Neuronal stem cell (in vitro differentiated cells): ENCODE data around the gene SH3GL2.

ENCODE experiments used
- DNase-seq: peaks from one replicate; pipeline ENCODE4 v3.0.0-alpha.2; 2013; ENCODE audit warnings: low spot score
- H2AFZ ChIP-seq: one replicate; pipeline ENCODE4 v1.6.1; 2013; ENCODE audit warnings: mild to moderate bottlenecking, low read length, inconsistent platforms
- H2AK5ac ChIP-seq: 2 replicates; pipeline ENCODE4 v1.6.1; 2013; ENCODE audit warnings: low read depth, mild to moderate bottlenecking, inconsistent platforms, low read length, moderate library complexity, mixed read lengths
- H2BK120ac ChIP-seq: 2 replicates; pipeline ENCODE4 v1.6.1; 2013; ENCODE audit warnings: low read depth, mild to moderate bottlenecking, inconsistent platforms, low read length, moderate library complexity, mixed read lengths
- H2BK12ac ChIP-seq: one replicate; pipeline ENCODE4 v1.6.1; 2013; ENCODE audit warnings: low read length, inconsistent platforms
- H2BK15ac ChIP-seq: 2 replicates; pipeline ENCODE4 v1.6.1; 2013; ENCODE audit warnings: mild to moderate bottlenecking, low read length, inconsistent platforms, mixed read lengths
- H2BK5ac ChIP-seq: one replicate; pipeline ENCODE4 v1.6.1; 2013; ENCODE audit warnings: inconsistent platforms, mild to moderate bottlenecking, low read length, moderate library complexity
- H3K14ac ChIP-seq: one replicate; pipeline ENCODE4 v1.6.1; 2013; ENCODE audit warnings: low read length, inconsistent platforms
- H3K18ac ChIP-seq: 2 replicates; pipeline ENCODE4 v1.6.1; 2013; ENCODE audit warnings: low read length, inconsistent platforms
- H3K23ac ChIP-seq: 2 replicates; pipeline ENCODE4 v1.6.1; 2013; ENCODE audit warnings: low read depth, mild to moderate bottlenecking, mixed read lengths, low read length, inconsistent platforms; ENCODE audit not compliant: poor library complexity
- H3K27ac ChIP-seq: replicated peaks from 3 replicates; pipeline ENCODE4 v1.5.1; 2013; ENCODE audit warnings: low read length, inconsistent platforms
- H3K27me3 ChIP-seq, 3 experiments: 2 replicates each; pipeline ENCODE4 v1.6.1; 2013; ENCODE audit warnings: low read length in 3 of 3, mild to moderate bottlenecking in 2 of 3, inconsistent platforms in 1 of 3, low read depth in 1 of 3, mixed read lengths in 1 of 3, moderate library complexity in 1 of 3; ENCODE audit not compliant: control insufficient read depth in 3 of 3, insufficient read depth in 3 of 3
- H3K36me3 ChIP-seq, 2 donors: replicated peaks in 1 of 2; 2 replicates each; pipeline ENCODE4 v1.6.1; 2013; ENCODE audit warnings: low read length in 2 of 2; ENCODE audit not compliant: control insufficient read depth in 2 of 2, insufficient read depth in 2 of 2
- H3K4ac ChIP-seq: 2 replicates; pipeline ENCODE4 v1.6.1; 2013; ENCODE audit warnings: inconsistent platforms, mild to moderate bottlenecking, low read length, moderate library complexity
- H3K4me1 ChIP-seq, 2 donors: 1 replicate in 1 of 2; 2 replicates in 1 of 2; pipeline ENCODE4 v1.6.1; 2013; ENCODE audit warnings: low read length in 2 of 2, low read depth in 1 of 2; ENCODE audit not compliant: control insufficient read depth in 2 of 2, insufficient read depth in 1 of 2
- H3K4me2 ChIP-seq: one replicate; pipeline ENCODE4 v1.6.1; 2013; ENCODE audit warnings: mild to moderate bottlenecking, low read length, inconsistent platforms; ENCODE audit not compliant: insufficient read depth, poor library complexity, severe bottlenecking
- H3K4me3 ChIP-seq, 2 donors: 2 replicates each; pipeline ENCODE4 v1.5.1; 2013; ENCODE audit warnings: low read length in 2 of 2, mild to moderate bottlenecking in 2 of 2, inconsistent platforms in 1 of 2, moderate library complexity in 1 of 2
- H3K79me1 ChIP-seq: one replicate; pipeline ENCODE4 v1.6.1; 2013; ENCODE audit warnings: low read depth, mild to moderate bottlenecking, inconsistent platforms, low read length, moderate library complexity
- H3K9ac ChIP-seq: one replicate; pipeline ENCODE4 v1.6.1; 2013; ENCODE audit warnings: mild to moderate bottlenecking, low read depth, low read length, inconsistent platforms; ENCODE audit not compliant: poor library complexity
- H3K9me3 ChIP-seq, 2 donors: replicated peaks in 1 of 2; 2 replicates each; pipeline versions ENCODE3 to v1.6.1; 2013; ENCODE audit warnings: low read length in 2 of 2, mild to moderate bottlenecking in 2 of 2, inconsistent platforms in 1 of 2, low read depth in 1 of 2, mixed read lengths in 1 of 2, moderate library complexity in 1 of 2; ENCODE audit not compliant: control insufficient read depth in 2 of 2, insufficient read depth in 1 of 2
- H4K8ac ChIP-seq: one replicate; pipeline ENCODE4 v1.6.1; 2013; ENCODE audit warnings: low read depth, mild to moderate bottlenecking, inconsistent platforms, low read length, moderate library complexity
- H4K91ac ChIP-seq: one replicate; pipeline ENCODE4 v1.6.1; 2013; ENCODE audit warnings: low read length, low read depth, mild to moderate bottlenecking, inconsistent platforms; ENCODE audit not compliant: poor library complexity
- WGBS, 2 donors: extraction: QIAGEN DNeasy Blood & Tissue Kit; methylation state at CpG; one replicate each; pipeline ENCODE4 v1.1.7; 2013; ENCODE audit warnings: missing lambda C conversion rate in 2 of 2, mixed read lengths in 1 of 2; ENCODE audit not compliant: insufficient read length in 2 of 2, insufficient replicate concordance in 1 of 2; ENCODE audit errors: extremely low coverage in 2 of 2; 5-methylcytosine and 5-hydroxymethylcytosine counted together

The SH3GL2 gene

DNA sequence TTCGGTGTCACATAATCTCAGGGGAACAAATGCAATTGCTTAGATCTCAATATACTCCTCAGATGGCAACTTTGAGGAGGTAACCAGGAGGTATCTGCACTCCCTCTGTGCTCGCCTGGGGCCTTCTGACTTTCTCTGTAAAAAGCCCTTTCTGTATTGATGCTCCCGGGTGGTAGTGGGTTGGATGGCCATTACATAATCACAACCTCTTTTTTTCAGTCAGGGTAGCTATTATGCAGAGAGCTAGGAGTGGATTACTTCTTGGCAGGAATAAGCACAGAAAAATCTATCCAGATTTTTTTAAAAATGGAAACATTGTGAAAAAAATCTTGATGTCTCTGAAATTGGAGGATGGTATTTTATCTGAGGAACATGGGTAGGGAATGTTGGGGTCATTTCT lies 116.6 kb downstream of the SH3GL2 start:
- no peak overlapping the region for H2AFZ ChIP-seq
- H2BK120ac ChIP-seq, result no peak overlapping the region
- no peak overlapping the region for H3K18ac ChIP-seq
- H3K36me3 ChIP-seq, result no peaks in the 10 kb centered on the region
- H3K14ac ChIP-seq, result no peak overlapping the region
- no CpG with 5 or more reads among the region's 3 CpGs for WGBS, 2 donors
- no peak overlapping the region for H3K4ac ChIP-seq
- no peaks in the 10 kb centered on the region for H3K9me3 ChIP-seq
- no peak overlapping the region for H3K27ac ChIP-seq
- H2BK5ac ChIP-seq, result no peak overlapping the region
- H3K27me3 ChIP-seq, result no peaks in the 10 kb centered on the region
- no peak overlapping the region for H4K8ac ChIP-seq
- H3K23ac ChIP-seq, result no peak overlapping the region
- H2AK5ac ChIP-seq, result no peak overlapping the region
- H4K91ac ChIP-seq, result no peak overlapping the region
- H3K9ac ChIP-seq, result no peak overlapping the region
- DNase-seq, result no peak
- no peaks in the 10 kb centered on the region for H3K79me1 ChIP-seq
- no peak overlapping the region for H2BK12ac ChIP-seq
- no peak overlapping the region for H3K4me2 ChIP-seq
- H3K4me3 ChIP-seq, result no peak overlapping the region
- no peak overlapping the region for H2BK15ac ChIP-seq
- H3K4me1 ChIP-seq, result peaks cover 0 to 1% of the 10 kb centered on the region in 2 donors

DNA sequence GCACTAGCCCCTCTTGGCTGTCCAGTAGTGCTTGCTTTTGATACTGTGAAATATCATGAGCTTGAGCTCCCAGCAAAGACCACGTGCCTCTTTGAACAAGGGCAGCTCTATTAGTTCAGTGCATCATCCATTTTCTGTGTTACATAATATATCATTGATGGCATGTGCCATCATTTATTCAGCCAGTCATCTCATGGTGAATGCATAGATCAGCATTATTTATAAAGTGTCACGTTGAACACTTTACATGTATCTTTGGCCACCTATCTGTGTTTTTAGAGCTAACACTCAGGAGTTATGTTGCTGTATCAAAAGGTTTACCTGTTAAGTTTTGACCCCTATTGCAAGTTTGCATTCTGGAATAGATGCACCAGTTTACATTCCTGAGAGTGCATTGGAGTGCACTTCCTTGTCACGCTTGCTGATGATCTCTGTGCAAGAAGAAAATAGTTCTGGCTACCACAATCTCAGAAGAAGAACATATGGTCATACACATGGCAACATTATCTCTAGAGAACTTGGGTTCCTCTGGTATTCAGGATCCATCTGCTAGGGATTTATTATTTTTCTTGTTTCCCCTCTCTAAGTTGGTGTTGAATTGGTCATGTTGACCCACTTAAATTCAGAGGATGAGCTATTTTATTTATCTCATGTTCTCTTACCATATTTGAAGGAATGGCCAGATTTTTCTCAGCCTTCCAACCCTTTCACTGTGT lies 120.9 kb downstream of the SH3GL2 start:
- no peak overlapping the region for H2BK15ac ChIP-seq
- no peak overlapping the region for H3K18ac ChIP-seq
- DNase-seq, result no peak
- no peaks in the 10 kb centered on the region for H3K79me1 ChIP-seq
- WGBS, 2 donors, result no CpG with 5 or more reads among the region's 3 CpGs
- H2BK5ac ChIP-seq, result no peak overlapping the region
- H3K4me1 ChIP-seq, result peaks cover 0 to 3% of the 10 kb centered on the region in 2 donors
- no peak overlapping the region for H2BK120ac ChIP-seq
- H3K23ac ChIP-seq, result no peak overlapping the region
- no peaks in the 10 kb centered on the region for H3K27me3 ChIP-seq
- H3K14ac ChIP-seq, result no peak overlapping the region
- no peak overlapping the region for H3K9ac ChIP-seq
- H3K4ac ChIP-seq, result no peak overlapping the region
- no peak overlapping the region for H3K4me3 ChIP-seq
- H2AFZ ChIP-seq, result no peak overlapping the region
- no peak overlapping the region for H2AK5ac ChIP-seq
- H3K4me2 ChIP-seq, result no peak overlapping the region
- no peak overlapping the region for H2BK12ac ChIP-seq
- no peak overlapping the region for H3K27ac ChIP-seq
- no peaks in the 10 kb centered on the region for H3K9me3 ChIP-seq
- no peak overlapping the region for H4K8ac ChIP-seq
- H4K91ac ChIP-seq, result no peak overlapping the region
- no peaks in the 10 kb centered on the region for H3K36me3 ChIP-seq

DNA sequence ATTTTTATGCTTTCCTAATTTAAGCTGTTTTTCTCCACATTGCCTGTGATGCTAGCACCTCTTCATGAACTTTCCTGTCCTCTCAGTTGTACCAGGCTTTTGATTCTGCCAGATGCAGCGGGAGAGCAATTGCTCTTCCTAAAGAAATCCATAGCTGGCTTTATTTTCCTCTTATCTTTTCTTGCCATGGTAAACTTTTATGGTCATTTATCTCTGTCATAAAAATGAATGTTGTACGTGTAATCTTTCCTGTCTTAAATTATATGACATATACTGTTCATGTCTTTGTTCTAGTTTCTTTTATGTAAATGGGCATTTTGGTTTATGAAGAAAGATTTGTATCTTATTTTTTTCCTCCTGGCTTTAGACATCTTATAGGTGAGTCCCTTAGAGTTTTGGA lies 127.5 kb downstream of the SH3GL2 start:
- Histone ChIP-seq H4K91ac (no peak overlapping the region), H3K4ac (no peak overlapping the region), H3K27me3 (no peaks in the 10 kb centered on the region), H3K4me1 (no peaks in the 10 kb centered on the region), H3K14ac (no peak overlapping the region), H3K18ac (no peak overlapping the region), H2BK15ac (no peak overlapping the region), H4K8ac (no peak overlapping the region), H2AK5ac (no peak overlapping the region), H3K36me3 (no peaks in the 10 kb centered on the region), H3K79me1 (no peaks in the 10 kb centered on the region), H3K4me2 (no peak overlapping the region), H2BK12ac (no peak overlapping the region), H3K4me3 (no peak overlapping the region), H3K9me3 (peaks cover 0 to 2% of the 10 kb centered on the region in 2 donors), H3K27ac (no peak overlapping the region), H2BK120ac (no peak overlapping the region), H3K23ac (no peak overlapping the region), H2AFZ (no peak overlapping the region), H3K9ac (no peak overlapping the region), H2BK5ac (no peak overlapping the region)
- WGBS, 2 donors, result no CpG with 5 or more reads among the region's 2 CpGs
- DNase-seq, result no peak

DNA sequence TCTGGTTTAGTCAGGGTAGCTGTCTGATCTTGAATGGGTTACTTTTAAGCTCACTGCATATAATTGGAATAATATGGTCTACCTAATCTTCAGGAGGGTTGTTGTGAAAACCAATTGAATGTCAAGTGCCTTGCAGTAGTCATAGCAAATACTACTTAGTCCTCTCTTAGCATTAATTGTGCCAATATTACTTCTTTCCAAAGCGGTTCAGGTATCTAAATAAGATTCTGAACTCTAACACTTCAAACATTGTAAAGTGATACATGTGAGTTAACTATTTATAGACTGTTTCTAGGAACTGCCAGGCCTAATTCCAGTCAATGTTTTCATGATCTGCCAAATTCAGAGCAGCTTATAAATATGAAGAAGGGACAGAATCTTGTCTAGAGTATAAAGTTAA lies 140.2 kb downstream of the SH3GL2 start:
- Histone ChIP-seq H2BK12ac (no peak overlapping the region), H3K23ac (no peak overlapping the region), H3K14ac (no peak overlapping the region), H3K9me3 (no peaks in the 10 kb centered on the region), H2BK120ac (no peak overlapping the region), H3K18ac (no peak overlapping the region), H2AK5ac (no peak overlapping the region), H3K4me3 (no peak overlapping the region), H3K9ac (no peak overlapping the region), H2BK15ac (no peak overlapping the region), H3K4me1 (no peaks in the 10 kb centered on the region), H4K8ac (no peak overlapping the region), H3K4me2 (no peak overlapping the region), H3K4ac (no peak overlapping the region), H2BK5ac (no peak overlapping the region), H2AFZ (no peak overlapping the region), H3K27me3 (no peaks in the 10 kb centered on the region), H3K79me1 (no peaks in the 10 kb centered on the region), H3K36me3 (no peaks in the 10 kb centered on the region), H4K91ac (no peak overlapping the region), H3K27ac (no peak overlapping the region)
- WGBS, 2 donors, result no CpG with 5 or more reads among the region's 1 CpG
- DNase-seq, result no peak
